Esophagus muscularis mucosa (tissue), 3 donors: Measurements from ENCODE around the gene DGKG.

Experiments used
- POLR2A ChIP-seq: fragments of 450-650 bp; IDR thresholded peaks from one replicate; pipeline ENCODE4 v1.6.1; 2017; ENCODE audit warnings: antibody characterized with exemption, moderate library complexity, mild to moderate bottlenecking, low read depth
- POLR2AphosphoS5 ChIP-seq, 2 donors: sonication (generic); formaldehyde crosslinking; IDR thresholded peaks; one replicate each; pipeline ENCODE4 v1.6.1; 2017; ENCODE audit warnings: antibody characterized with exemption in 2 of 2
- TF ChIP-seq, protein P1 (sequence below), 3 experiments: fragments of 200-600 bp in 2 of 3; fragments of 450-650 bp in 1 of 3; sonication (generic) in 2 of 3; IDR thresholded peaks; one replicate each; pipeline ENCODE4 v1.5.1; 2017 to 2019; ENCODE audit warnings: antibody characterized with exemption in 3 of 3, mild to moderate bottlenecking in 2 of 3, moderate library complexity in 1 of 3

DNA sequence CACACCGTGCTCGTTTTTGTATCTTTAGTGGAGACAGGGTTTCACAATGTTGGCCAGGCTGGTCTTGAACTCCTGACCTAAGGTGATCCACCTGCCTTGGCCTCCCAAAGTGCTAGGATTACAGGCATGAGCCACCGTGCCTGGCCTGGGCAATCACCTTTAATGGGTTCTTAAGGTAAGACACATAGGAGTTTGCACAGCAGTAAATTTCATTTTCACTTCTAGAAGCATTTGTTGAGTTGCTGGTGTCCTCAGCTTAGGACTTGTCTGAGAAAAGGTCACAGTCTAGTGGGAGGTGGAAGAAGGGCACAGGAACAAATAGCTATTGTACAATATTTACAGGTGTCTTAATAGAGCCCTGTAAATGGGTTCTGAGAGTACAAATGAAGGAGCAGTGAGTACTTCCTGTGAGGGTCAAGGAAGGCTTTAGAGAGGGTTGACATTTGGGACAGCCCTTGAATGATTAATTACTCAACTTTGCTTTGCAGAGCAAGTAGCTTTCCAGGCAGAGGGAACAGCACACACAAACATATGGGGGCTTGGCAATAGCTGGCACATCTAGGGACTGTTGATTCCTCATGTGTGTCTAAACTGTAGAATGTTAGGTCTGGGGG lies 244.4 kb downstream of the DGKG start:
- TF ChIP-seq, protein P1, sequence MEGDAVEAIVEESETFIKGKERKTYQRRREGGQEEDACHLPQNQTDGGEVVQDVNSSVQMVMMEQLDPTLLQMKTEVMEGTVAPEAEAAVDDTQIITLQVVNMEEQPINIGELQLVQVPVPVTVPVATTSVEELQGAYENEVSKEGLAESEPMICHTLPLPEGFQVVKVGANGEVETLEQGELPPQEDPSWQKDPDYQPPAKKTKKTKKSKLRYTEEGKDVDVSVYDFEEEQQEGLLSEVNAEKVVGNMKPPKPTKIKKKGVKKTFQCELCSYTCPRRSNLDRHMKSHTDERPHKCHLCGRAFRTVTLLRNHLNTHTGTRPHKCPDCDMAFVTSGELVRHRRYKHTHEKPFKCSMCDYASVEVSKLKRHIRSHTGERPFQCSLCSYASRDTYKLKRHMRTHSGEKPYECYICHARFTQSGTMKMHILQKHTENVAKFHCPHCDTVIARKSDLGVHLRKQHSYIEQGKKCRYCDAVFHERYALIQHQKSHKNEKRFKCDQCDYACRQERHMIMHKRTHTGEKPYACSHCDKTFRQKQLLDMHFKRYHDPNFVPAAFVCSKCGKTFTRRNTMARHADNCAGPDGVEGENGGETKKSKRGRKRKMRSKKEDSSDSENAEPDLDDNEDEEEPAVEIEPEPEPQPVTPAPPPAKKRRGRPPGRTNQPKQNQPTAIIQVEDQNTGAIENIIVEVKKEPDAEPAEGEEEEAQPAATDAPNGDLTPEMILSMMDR (IDR thresholded peaks at IDR 0.05) = no peak
- TF ChIP-seq POLR2A (no peak), POLR2AphosphoS5 (IDR thresholded peaks at IDR 0.05) (no peak)
